Liver (tissue), 9 donors: ENCODE data around the gene KLHL2. TPM values are rescaled to one million over a fixed set of nuclear protein-coding genes. Genes with fewer than 3 reads are reported as not detected.

Experiments
- DNase-seq: peaks from one replicate; pipeline ENCODE4 v3.0.0-alpha.2; 2017; ENCODE audit warnings: low spot score
- H3K27ac ChIP-seq, 2 donors: one replicate each; pipeline ENCODE4 v1.7.0; 2013; ENCODE audit warnings: inconsistent platforms in 2 of 2, low read length in 2 of 2, control low read depth in 1 of 2, low read depth in 1 of 2, mild to moderate bottlenecking in 1 of 2
- H3K27me3 ChIP-seq, 4 donors: one replicate each; pipeline versions ENCODE4 v1.6.1 to v1.7.0; 2013; ENCODE audit warnings: low read length in 3 of 4, inconsistent platforms in 1 of 4, mild to moderate bottlenecking in 1 of 4, moderate library complexity in 1 of 4; ENCODE audit not compliant: control insufficient read depth in 4 of 4, insufficient read depth in 4 of 4
- H3K36me3 ChIP-seq, 4 donors: one replicate each; pipeline versions ENCODE4 v1.6.1 to v1.7.0; 2013; ENCODE audit warnings: low read length in 3 of 4, mild to moderate bottlenecking in 3 of 4, low read depth in 1 of 4, moderate library complexity in 1 of 4; ENCODE audit not compliant: control insufficient read depth in 4 of 4, insufficient read depth in 3 of 4
- H3K4me1 ChIP-seq, 4 donors: one replicate each; pipeline versions ENCODE4 v1.6.1 to v1.7.0; 2013; ENCODE audit warnings: low read length in 3 of 4, mild to moderate bottlenecking in 3 of 4, moderate library complexity in 1 of 4; ENCODE audit not compliant: control insufficient read depth in 4 of 4, insufficient read depth in 4 of 4
- H3K4me3 ChIP-seq, 3 donors: one replicate each; pipeline versions ENCODE4 v1.6.1 to v1.7.0; 2013; ENCODE audit warnings: low read length in 3 of 3, control low read depth in 1 of 3, low read depth in 1 of 3, mild to moderate bottlenecking in 1 of 3
- H3K9ac ChIP-seq, 2 donors: one replicate each; pipeline ENCODE4 v1.7.0; 2013; ENCODE audit warnings: low read length in 2 of 2, mild to moderate bottlenecking in 2 of 2, moderate library complexity in 2 of 2, control low read depth in 1 of 2, low read depth in 1 of 2
- H3K9me3 ChIP-seq, 4 donors: one replicate each; pipeline versions ENCODE4 v1.6.1 to v1.7.0; 2013; ENCODE audit warnings: low read length in 3 of 4; ENCODE audit not compliant: control insufficient read depth in 4 of 4
- FOXA1 ChIP-seq: IDR thresholded peaks from 2 replicates; pipeline ENCODE4 v1.6.1; 2016; ENCODE audit warnings: antibody characterized with exemption
- FOXA2 ChIP-seq: IDR thresholded peaks from 2 replicates; pipeline ENCODE4 v1.6.1; 2016; ENCODE audit warnings: antibody characterized with exemption
- GABPA ChIP-seq, 2 donors: IDR thresholded peaks in 1 of 2; conservative IDR thresholded peaks in 1 of 2; 2 replicates each; pipeline ENCODE4 v1.6.1; 2016; ENCODE audit warnings: antibody characterized with exemption in 2 of 2, mild to moderate bottlenecking in 1 of 2, moderate library complexity in 1 of 2
- HNF4A ChIP-seq, 2 donors: conservative IDR thresholded peaks; 2 replicates each; pipeline ENCODE4 v1.6.1; 2016; ENCODE audit warnings: antibody characterized with exemption in 2 of 2, mild to moderate bottlenecking in 2 of 2
- HNF4G ChIP-seq: IDR thresholded peaks from 2 replicates; pipeline ENCODE4 v1.6.1; 2016; ENCODE audit warnings: antibody characterized with exemption
- JUND ChIP-seq, 2 donors: IDR thresholded peaks; 2 replicates each; pipeline ENCODE4 v1.6.1; 2016; ENCODE audit warnings: antibody characterized with exemption in 2 of 2
- NR2F2 ChIP-seq: IDR thresholded peaks from 2 replicates; pipeline ENCODE4 v1.6.1; 2016; ENCODE audit warnings: antibody characterized with exemption
- RAD21 ChIP-seq, 2 donors: IDR thresholded peaks; 2 replicates each; pipeline ENCODE4 v1.6.1; 2016; ENCODE audit warnings: antibody characterized with exemption in 2 of 2, mild to moderate bottlenecking in 2 of 2
- RXRA ChIP-seq, 2 donors: IDR thresholded peaks; 2 replicates each; pipeline ENCODE4 v1.6.1; 2017 to 2018; ENCODE audit warnings: antibody characterized with exemption in 2 of 2, mild to moderate bottlenecking in 1 of 2
- SP1 ChIP-seq: IDR thresholded peaks from 2 replicates; pipeline ENCODE4 v1.6.1; 2018; ENCODE audit warnings: antibody characterized with exemption, mild to moderate bottlenecking
- TAF1 ChIP-seq: conservative IDR thresholded peaks from 2 replicates; pipeline ENCODE4 v1.6.1; 2016; ENCODE audit warnings: antibody characterized with exemption, mild to moderate bottlenecking
- YY1 ChIP-seq: IDR thresholded peaks from 2 replicates; pipeline ENCODE4 v1.6.1; 2016; ENCODE audit warnings: antibody characterized with exemption, mild to moderate bottlenecking
- WGBS: extraction: QIAGEN DNeasy Blood & Tissue Kit; methylation state at CpG from one replicate; pipeline ENCODE4 v1.1.7; 2013; 5-methylcytosine and 5-hydroxymethylcytosine counted together
- polyA plus RNA-seq, 2 donors: library from polyadenylated mRNA; stranded (reverse) in 1 of 2; unstranded in 1 of 2; fragments of 200-250 nt in 1 of 2; fragments of >200 nt in 1 of 2; fragmentation: Nextera tagmentation in 1 of 2; extraction: Ambion mirVana in 1 of 2; gene quantifications; one replicate each; pipeline versions ENCODE4 v1.2.1 to v1.2.3, GENCODE V29; 2013 to 2015
- total RNA-seq, 2 donors: library from RNA; depleted of rRNA; stranded (reverse); fragments of >200 nt; gene quantifications; one replicate each; pipeline ENCODE4 v1.2.3, GENCODE V29; 2014
- TF ChIP-seq, protein P1 (sequence below): IDR thresholded peaks from 2 replicates; pipeline ENCODE4 v1.6.1; 2016; ENCODE audit warnings: antibody characterized with exemption
- TF ChIP-seq, protein P2 (sequence below): IDR thresholded peaks from 2 replicates; pipeline ENCODE4 v1.6.1; 2016; ENCODE audit warnings: antibody characterized with exemption
- TF ChIP-seq, protein P3 (sequence below): IDR thresholded peaks from 2 replicates; pipeline ENCODE4 v1.6.1; 2016; ENCODE audit warnings: antibody characterized with exemption
- TF ChIP-seq, protein P4 (sequence below): IDR thresholded peaks from 2 replicates; pipeline ENCODE4 v1.6.1; 2016; ENCODE audit warnings: antibody characterized with exemption, mild to moderate bottlenecking
- donor health status: healthy.
- donor health status: healthy.
- donor health status: healthy.
- donor health status: healthy.
- donor health status: healthy.

The KLHL2 gene
- total and polyA plus RNA-seq, 4 donors: 10.0 to 37.9 (median 13.6) TPM

DNA sequence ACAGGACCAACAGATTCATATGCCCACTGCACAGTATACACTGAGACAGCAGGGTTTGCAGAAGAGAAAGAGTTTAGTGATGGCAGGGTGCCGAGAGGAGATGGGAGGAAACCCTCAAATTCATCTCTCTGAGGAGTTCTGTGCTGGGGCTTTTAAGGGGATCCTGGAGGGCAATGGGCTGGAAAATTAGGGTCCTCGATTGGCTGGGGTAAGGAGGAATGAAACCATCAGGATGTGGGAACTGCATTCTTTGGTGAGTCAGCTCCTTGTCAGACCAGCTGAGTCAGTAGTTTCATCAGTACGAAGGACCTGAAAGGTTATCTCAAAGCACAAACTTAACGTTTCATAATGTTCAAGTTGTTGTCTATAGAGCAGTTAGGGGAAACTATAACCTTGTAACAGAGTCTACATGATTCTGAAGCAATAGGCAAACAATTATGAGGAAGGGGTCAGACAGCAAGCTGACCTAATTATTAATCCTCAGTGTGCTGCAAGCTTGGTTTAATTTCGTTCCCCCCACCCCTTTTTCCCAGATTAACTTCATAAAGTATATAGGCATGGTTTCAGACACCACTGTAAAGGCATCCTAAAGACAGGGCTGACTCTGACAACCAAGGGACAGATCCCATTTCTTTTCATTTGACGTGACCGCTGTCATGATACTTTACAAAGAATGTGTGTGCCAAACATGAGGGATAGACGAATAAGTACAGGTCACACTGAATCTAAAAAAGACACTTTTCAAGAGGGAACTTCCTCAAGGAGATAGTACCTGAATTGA lies 118.6 kb downstream of the KLHL2 start:
- H3K27me3 ChIP-seq: no peaks in the 10 kb centered on the region
- TF ChIP-seq RAD21 (IDR thresholded peaks at IDR 0.05) (peak in 1 of 2 donors; percentile 9), FOXA1 (no peak), TAF1 (no peak), HNF4A (conservative IDR thresholded peaks at IDR 0.05) (peak; percentile 67 to 74), GABPA (IDR thresholded peaks at IDR 0.05 in 1 of 2, conservative IDR thresholded peaks at IDR 0.05 in 1 of 2) (no peak), RXRA (IDR thresholded peaks at IDR 0.05) (peak in 1 of 2 donors; percentile 73), JUND (IDR thresholded peaks at IDR 0.05) (peak in 1 of 2 donors; percentile 52), SP1 (peak; percentile 25), YY1 (peak; percentile 40)
- TF ChIP-seq, protein P1, sequence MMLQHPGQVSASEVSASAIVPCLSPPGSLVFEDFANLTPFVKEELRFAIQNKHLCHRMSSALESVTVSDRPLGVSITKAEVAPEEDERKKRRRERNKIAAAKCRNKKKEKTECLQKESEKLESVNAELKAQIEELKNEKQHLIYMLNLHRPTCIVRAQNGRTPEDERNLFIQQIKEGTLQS: no peak
- TF ChIP-seq, protein P2, sequence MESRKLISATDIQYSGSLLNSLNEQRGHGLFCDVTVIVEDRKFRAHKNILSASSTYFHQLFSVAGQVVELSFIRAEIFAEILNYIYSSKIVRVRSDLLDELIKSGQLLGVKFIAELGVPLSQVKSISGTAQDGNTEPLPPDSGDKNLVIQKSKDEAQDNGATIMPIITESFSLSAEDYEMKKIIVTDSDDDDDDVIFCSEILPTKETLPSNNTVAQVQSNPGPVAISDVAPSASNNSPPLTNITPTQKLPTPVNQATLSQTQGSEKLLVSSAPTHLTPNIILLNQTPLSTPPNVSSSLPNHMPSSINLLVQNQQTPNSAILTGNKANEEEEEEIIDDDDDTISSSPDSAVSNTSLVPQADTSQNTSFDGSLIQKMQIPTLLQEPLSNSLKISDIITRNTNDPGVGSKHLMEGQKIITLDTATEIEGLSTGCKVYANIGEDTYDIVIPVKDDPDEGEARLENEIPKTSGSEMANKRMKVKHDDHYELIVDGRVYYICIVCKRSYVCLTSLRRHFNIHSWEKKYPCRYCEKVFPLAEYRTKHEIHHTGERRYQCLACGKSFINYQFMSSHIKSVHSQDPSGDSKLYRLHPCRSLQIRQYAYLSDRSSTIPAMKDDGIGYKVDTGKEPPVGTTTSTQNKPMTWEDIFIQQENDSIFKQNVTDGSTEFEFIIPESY: peak; percentile 18
- TF ChIP-seq, protein P3, sequence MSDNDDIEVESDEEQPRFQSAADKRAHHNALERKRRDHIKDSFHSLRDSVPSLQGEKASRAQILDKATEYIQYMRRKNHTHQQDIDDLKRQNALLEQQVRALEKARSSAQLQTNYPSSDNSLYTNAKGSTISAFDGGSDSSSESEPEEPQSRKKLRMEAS: no peak
- H3K4me1 ChIP-seq: peaks cover 2 to 25% (median 11%) of the 10 kb centered on the region in 4 donors
- H3K4me3 ChIP-seq: peak overlapping the region; percentile 21 to 79 (median 68)
- peak overlapping the region; percentile 92 to 95 for H3K27ac ChIP-seq
- no peaks in the 10 kb centered on the region for H3K36me3 ChIP-seq
- DNase-seq: no peak
- peak overlapping the region; percentile 74 to 97 for H3K9ac ChIP-seq
- WGBS: 27% methylated on average over 8 of the region's 8 CpGs
- no peaks in the 10 kb centered on the region for H3K9me3 ChIP-seq

DNA sequence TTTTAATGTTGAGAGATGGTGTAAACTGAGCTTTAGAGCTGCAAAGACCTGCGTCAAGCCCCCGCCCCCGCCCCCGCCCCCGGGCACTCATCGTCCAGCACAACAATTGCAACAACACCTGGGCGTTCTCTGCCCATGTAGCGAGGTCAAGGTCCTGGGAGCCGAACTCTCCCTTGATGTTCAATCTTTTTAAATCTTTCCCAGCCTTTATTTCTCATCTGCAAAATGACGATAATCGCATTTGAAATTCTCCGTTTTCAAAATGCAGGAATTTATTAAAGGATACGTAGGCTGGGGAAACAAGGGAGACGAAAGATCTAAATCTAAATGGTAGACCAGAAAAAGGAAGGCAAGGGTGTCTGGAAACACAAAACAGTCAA lies 119.5 kb downstream of the KLHL2 start:
- H3K36me3 ChIP-seq: no peaks in the 10 kb centered on the region
- no peak for TF ChIP-seq FOXA2
- no peak for TF ChIP-seq RAD21 (IDR thresholded peaks at IDR 0.05)
- TF ChIP-seq HNF4A (conservative IDR thresholded peaks at IDR 0.05): peak; percentile 64 to 77
- TF ChIP-seq, protein P2: no peak
- no peak for TF ChIP-seq JUND (IDR thresholded peaks at IDR 0.05)
- no peak for TF ChIP-seq GABPA (IDR thresholded peaks at IDR 0.05 in 1 of 2, conservative IDR thresholded peaks at IDR 0.05 in 1 of 2)
- no peak for TF ChIP-seq NR2F2
- TF ChIP-seq TAF1: no peak
- TF ChIP-seq YY1: no peak
- TF ChIP-seq HNF4G: peak; percentile 45
- TF ChIP-seq, protein P3: no peak
- TF ChIP-seq SP1: no peak
- no peak for TF ChIP-seq FOXA1
- TF ChIP-seq, protein P4, sequence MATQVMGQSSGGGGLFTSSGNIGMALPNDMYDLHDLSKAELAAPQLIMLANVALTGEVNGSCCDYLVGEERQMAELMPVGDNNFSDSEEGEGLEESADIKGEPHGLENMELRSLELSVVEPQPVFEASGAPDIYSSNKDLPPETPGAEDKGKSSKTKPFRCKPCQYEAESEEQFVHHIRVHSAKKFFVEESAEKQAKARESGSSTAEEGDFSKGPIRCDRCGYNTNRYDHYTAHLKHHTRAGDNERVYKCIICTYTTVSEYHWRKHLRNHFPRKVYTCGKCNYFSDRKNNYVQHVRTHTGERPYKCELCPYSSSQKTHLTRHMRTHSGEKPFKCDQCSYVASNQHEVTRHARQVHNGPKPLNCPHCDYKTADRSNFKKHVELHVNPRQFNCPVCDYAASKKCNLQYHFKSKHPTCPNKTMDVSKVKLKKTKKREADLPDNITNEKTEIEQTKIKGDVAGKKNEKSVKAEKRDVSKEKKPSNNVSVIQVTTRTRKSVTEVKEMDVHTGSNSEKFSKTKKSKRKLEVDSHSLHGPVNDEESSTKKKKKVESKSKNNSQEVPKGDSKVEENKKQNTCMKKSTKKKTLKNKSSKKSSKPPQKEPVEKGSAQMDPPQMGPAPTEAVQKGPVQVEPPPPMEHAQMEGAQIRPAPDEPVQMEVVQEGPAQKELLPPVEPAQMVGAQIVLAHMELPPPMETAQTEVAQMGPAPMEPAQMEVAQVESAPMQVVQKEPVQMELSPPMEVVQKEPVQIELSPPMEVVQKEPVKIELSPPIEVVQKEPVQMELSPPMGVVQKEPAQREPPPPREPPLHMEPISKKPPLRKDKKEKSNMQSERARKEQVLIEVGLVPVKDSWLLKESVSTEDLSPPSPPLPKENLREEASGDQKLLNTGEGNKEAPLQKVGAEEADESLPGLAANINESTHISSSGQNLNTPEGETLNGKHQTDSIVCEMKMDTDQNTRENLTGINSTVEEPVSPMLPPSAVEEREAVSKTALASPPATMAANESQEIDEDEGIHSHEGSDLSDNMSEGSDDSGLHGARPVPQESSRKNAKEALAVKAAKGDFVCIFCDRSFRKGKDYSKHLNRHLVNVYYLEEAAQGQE: no peak
- TF ChIP-seq RXRA (IDR thresholded peaks at IDR 0.05): peak; percentile 38 to 42
- peak overlapping the region; percentile 48 to 99 for H3K9ac ChIP-seq
- H3K9me3 ChIP-seq: no peaks in the 10 kb centered on the region
- WGBS: under 1% methylated on average over 14 of the region's 14 CpGs
- H3K4me1 ChIP-seq: peaks cover 2 to 33% (median 13%) of the 10 kb centered on the region in 4 donors
- DNase-seq: peak; percentile 71
- peak overlapping the region; percentile 92 to 95 for H3K27ac ChIP-seq
- no peaks in the 10 kb centered on the region for H3K27me3 ChIP-seq
- peak overlapping the region; percentile 64 to 79 (median 68) for H3K4me3 ChIP-seq
